ENCODE data around the gene CAPS2.

The CAPS2 gene

GRCh38 chr12:75334384-75335030 lies 4.4 kb upstream of the CAPS2 start, which contains the start of gene GLIPR1L1:
GLIPR1L1 (plus strand) TSS chr12:75334670; CDS start chr12:75334729, 59 bp downstream.
- peak; percentile 80 for TF ChIP-seq CTCF (IDR thresholded peaks at IDR 0.05; ENCODE audit: borderline replicate concordance, insufficient read depth, low read depth, low read length)
- H3K4me3 ChIP-seq (ENCODE audit: low read depth, low read length) = peak within 1 kb of the TSS; percentile 63

GRCh38 chr12:75327642-75328041 lies 2.5 kb downstream of the CAPS2 start:
- no peak for TF ChIP-seq CTCF (IDR thresholded peaks at IDR 0.05; ENCODE audit: borderline replicate concordance, insufficient read depth, low read depth, low read length)
- H3K4me3 ChIP-seq (ENCODE audit: low read depth, low read length) = no peak overlapping the region

- no peak overlapping the region for H3K4me3 ChIP-seq (ENCODE audit: low read depth, low read length)
- TF ChIP-seq CTCF (IDR thresholded peaks at IDR 0.05; ENCODE audit: borderline replicate concordance, insufficient read depth, low read depth, low read length) = no peak
Observed at GRCh38 chr12:75323663-75324062, 6.5 kb downstream of the CAPS2 start.

- H3K4me3 ChIP-seq (ENCODE audit: low read depth, low read length) = no peak overlapping the region
- TF ChIP-seq CTCF (IDR thresholded peaks at IDR 0.05; ENCODE audit: borderline replicate concordance, insufficient read depth, low read depth, low read length) = no peak
Observed at GRCh38 chr12:75322464-75322863, 7.7 kb downstream of the CAPS2 start.

- no peak overlapping the region for H3K4me3 ChIP-seq (ENCODE audit: low read depth, low read length)
- TF ChIP-seq CTCF (IDR thresholded peaks at IDR 0.05; ENCODE audit: borderline replicate concordance, insufficient read depth, low read depth, low read length) = no peak
Observed at GRCh38 chr12:75317784-75318183, 12.3 kb downstream of the CAPS2 start.

GRCh38 chr12:75315518-75315917 lies 14.6 kb downstream of the CAPS2 start:
- H3K4me3 ChIP-seq (ENCODE audit: low read depth, low read length) = no peak overlapping the region
- TF ChIP-seq CTCF (IDR thresholded peaks at IDR 0.05; ENCODE audit: borderline replicate concordance, insufficient read depth, low read depth, low read length) = no peak

GRCh38 chr12:75311369-75311768 lies 18.8 kb downstream of the CAPS2 start:
- no peak for TF ChIP-seq CTCF (IDR thresholded peaks at IDR 0.05; ENCODE audit: borderline replicate concordance, insufficient read depth, low read depth, low read length)
- no peak overlapping the region for H3K4me3 ChIP-seq (ENCODE audit: low read depth, low read length)

Measured in GM12875 (cell line).